Large intestine (tissue), 3 donors: ENCODE data around the gene ABHD12B. TPM values are rescaled to one million over a fixed set of nuclear protein-coding genes. Genes with fewer than 3 reads are reported as not detected.
"Not testable (repeated sequence)": the region's sequence is repeated elsewhere in the genome, so short reads cannot be mapped to it uniquely, and the experiment has no call there.

ENCODE experiments used
- DNase-seq, 2 donors: peaks; one replicate each; pipeline versions ENCODE4 v3.0.0 to v3.0.0-alpha.2; 2013
- H3K27ac ChIP-seq: one replicate; pipeline ENCODE4 v1.5.1; 2013; ENCODE audit warnings: low read length
- H3K27me3 ChIP-seq: 2 replicates; pipeline ENCODE4 v1.6.1; 2013; ENCODE audit warnings: low read length; ENCODE audit not compliant: control insufficient read depth, insufficient read depth
- H3K36me3 ChIP-seq: 2 replicates; pipeline ENCODE4 v1.6.1; 2013; ENCODE audit warnings: low read length; ENCODE audit not compliant: control insufficient read depth, insufficient read depth
- H3K4me1 ChIP-seq: one replicate; pipeline ENCODE4 v1.6.1; 2013; ENCODE audit warnings: low read length; ENCODE audit not compliant: control insufficient read depth, insufficient read depth
- H3K4me3 ChIP-seq: one replicate; pipeline ENCODE4 v1.5.1; 2013; ENCODE audit warnings: low read length
- H3K9me3 ChIP-seq: one replicate; pipeline ENCODE4 v1.6.1; 2013; ENCODE audit warnings: mild to moderate bottlenecking, low read depth, low read length, moderate library complexity; ENCODE audit not compliant: control insufficient read depth
- WGBS: methylation state at CpG from one replicate; pipeline ENCODE4 v1.1.5; 2013; ENCODE audit warnings: low lambda C conversion rate; ENCODE audit not compliant: insufficient coverage; 5-methylcytosine and 5-hydroxymethylcytosine counted together
- polyA plus RNA-seq: library from polyadenylated mRNA; unstranded; fragments of 120-200 nt; gene quantifications from one replicate; pipeline ENCODE4 v1.2.1, GENCODE V29; 2013

Gene ABHD12B
- polyA plus RNA-seq, 1 donor = 0.52 TPM

DNA sequence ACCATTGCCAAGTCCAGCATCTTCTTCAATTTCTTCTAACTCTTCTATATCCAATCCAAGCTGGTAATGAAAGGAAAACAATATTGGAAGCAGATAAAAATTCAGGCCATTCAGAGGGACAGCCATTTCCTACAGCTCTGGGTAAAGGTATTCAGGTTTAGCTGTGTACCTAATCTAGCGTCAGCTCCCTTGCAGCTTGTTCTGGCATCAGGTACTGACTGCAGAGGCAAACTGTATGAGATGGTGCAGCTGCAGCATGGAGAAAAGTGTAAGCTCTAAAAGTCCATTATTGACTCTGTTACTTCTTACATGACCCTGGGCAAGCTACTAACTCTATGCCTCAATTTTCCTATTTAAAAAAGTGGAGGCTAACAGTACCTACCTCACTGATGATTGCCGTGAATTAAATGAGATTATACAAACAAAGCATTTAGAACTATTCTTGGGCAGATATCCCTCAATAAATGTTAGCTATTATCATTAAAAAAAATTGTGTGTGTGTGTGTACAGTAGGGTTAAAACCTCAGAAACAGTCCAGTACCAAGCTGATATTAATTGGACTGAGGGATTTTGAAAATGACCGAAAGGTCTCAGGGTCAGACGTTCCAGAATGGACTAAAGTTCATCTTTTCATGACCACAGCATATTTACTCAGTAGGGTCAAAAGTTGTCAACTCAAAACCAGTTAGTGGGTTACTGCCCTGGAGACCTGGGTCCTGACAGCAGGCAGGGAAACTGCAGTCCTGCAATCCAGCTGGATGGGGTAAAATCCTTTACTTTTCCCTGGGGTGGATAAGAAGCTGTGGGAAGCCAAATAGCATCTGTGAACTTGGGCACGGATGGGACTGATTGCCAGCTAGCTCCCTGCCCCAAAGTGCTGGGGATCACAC is 63.5 kb downstream of the ABHD12B start:
- Histone ChIP-seq H3K36me3 (no peaks in the 10 kb centered on the region), H3K4me3 (no peak overlapping the region), H3K27me3 (no peaks in the 10 kb centered on the region), H3K9me3 (no peaks in the 10 kb centered on the region), H3K27ac (no peak overlapping the region), H3K4me1 (no peaks in the 10 kb centered on the region)
- DNase-seq = no peak
- 60% methylated on average over 2 of the region's 5 CpGs for WGBS

- no CpG with 5 or more reads among the region's 2 CpGs for WGBS
- Histone ChIP-seq H3K4me3 (no peak overlapping the region), H3K4me1 (no peaks in the 10 kb centered on the region), H3K27me3 (no peaks in the 10 kb centered on the region), H3K36me3 (no peaks in the 10 kb centered on the region), H3K9me3 (no peaks in the 10 kb centered on the region), H3K27ac (no peak overlapping the region)
- DNase-seq = no peak
These were observed 64.1 kb downstream of the ABHD12B start for GRCh38 chr14:50936016-50936340.

GRCh38 chr14:50936882-50937281 is 65.0 kb downstream of the ABHD12B start:
- DNase-seq = no peak
- Histone ChIP-seq H3K4me1 (no peaks in the 10 kb centered on the region), H3K36me3 (no peaks in the 10 kb centered on the region), H3K4me3 (no peak overlapping the region), H3K9me3 (no peaks in the 10 kb centered on the region), H3K27ac (no peak overlapping the region), H3K27me3 (peaks cover 3% of the 10 kb centered on the region)
- no CpG with 5 or more reads among the region's 2 CpGs for WGBS

DNA sequence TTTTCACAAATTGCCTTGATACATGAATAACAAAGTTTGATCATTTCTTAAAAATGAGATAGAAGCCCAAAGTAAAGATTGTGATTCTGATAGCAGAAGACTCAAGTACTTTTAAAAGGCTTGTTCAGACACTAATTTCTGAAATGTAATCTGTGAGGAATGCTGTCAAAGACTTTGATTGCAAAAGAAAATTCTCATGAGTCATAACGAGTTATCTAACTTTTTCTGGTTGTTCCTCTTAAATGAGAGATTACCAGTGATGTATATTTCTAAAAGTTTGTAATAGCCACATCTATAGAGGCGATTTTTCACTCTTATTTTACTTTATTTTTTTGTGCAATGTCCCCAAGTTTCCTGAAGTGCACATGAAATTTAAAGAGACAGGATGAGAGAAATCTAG is 65.5 kb downstream of the ABHD12B start:
- Histone ChIP-seq H3K4me1 (no peaks in the 10 kb centered on the region), H3K4me3 (no peak overlapping the region), H3K27ac (no peak overlapping the region)

DNA sequence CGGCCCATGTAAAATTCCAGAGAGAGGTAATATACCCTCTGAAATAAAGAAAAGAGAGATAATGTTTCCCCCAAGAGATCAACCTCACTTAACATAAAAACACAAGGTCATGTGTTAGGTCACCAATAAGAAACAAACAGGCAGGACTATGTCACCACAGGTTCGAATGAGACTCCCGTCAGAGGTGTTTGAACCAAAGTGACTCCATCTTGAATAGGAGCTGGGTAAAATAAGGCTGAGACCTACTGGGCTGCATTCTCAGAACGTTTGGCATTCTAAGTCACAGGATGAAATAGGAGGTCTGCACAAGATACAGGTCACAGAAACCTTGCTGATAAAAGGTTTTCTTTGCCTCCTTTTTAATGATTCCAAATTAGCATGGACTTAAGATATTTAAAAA is 65.9 kb downstream of the ABHD12B start:
- DNase-seq = no peak
- Histone ChIP-seq H3K4me3 (no peak overlapping the region), H3K27ac (no peak overlapping the region), H3K27me3 (peaks cover 3% of the 10 kb centered on the region), H3K4me1 (no peaks in the 10 kb centered on the region), H3K9me3 (no peaks in the 10 kb centered on the region), H3K36me3 (no peaks in the 10 kb centered on the region)
- WGBS = 100% methylated on average over 1 of the region's 4 CpGs

More for the DNA sequence above, 65.5 kb downstream of the ABHD12B start:
- Histone ChIP-seq H3K27me3 (peaks cover 3% of the 10 kb centered on the region), H3K36me3 (no peaks in the 10 kb centered on the region), H3K9me3 (no peaks in the 10 kb centered on the region)
- no peak for DNase-seq
- WGBS = 94% methylated on average over 2 of the region's 2 CpGs

- DNase-seq = no peak
- no peak overlapping the region for H3K27ac ChIP-seq
- H3K4me1 ChIP-seq = no peaks in the 10 kb centered on the region
- H3K27me3 ChIP-seq = peaks cover 18% of the 10 kb centered on the region
- no peaks in the 10 kb centered on the region for H3K9me3 ChIP-seq
- H3K36me3 ChIP-seq = no peaks in the 10 kb centered on the region
- no peak overlapping the region for H3K4me3 ChIP-seq
- 67% methylated on average over 3 of the region's 6 CpGs for WGBS
These were observed 69.3 kb downstream of the ABHD12B start for GRCh38 chr14:50941151-50941550.

DNA sequence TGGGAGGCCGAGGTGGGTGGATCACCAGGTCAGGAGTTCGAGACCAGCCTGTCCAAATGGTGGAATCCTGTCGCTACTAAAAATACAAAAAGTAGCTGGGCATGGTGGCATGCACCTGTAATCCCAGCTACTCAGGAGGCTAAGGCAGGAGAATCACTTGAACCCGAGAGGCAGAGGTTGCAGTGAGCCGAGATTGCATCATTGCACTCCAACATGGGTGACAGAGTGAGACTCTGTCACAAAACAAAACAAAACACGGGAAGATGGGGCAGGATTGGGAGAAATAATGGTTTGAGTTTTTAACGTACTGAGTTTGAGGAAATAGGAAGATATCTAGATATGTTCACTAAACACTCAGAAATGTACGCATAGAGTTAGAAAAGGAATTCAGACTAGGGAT is 69.8 kb downstream of the ABHD12B start:
- not testable (repeated sequence) for H3K4me3 ChIP-seq, H3K36me3 ChIP-seq, H3K27ac ChIP-seq, DNase-seq, H3K4me1 ChIP-seq, H3K9me3 ChIP-seq
- 94% methylated on average over 3 of the region's 8 CpGs for WGBS
- peaks cover 18% of the 10 kb centered on the region for H3K27me3 ChIP-seq

DNA sequence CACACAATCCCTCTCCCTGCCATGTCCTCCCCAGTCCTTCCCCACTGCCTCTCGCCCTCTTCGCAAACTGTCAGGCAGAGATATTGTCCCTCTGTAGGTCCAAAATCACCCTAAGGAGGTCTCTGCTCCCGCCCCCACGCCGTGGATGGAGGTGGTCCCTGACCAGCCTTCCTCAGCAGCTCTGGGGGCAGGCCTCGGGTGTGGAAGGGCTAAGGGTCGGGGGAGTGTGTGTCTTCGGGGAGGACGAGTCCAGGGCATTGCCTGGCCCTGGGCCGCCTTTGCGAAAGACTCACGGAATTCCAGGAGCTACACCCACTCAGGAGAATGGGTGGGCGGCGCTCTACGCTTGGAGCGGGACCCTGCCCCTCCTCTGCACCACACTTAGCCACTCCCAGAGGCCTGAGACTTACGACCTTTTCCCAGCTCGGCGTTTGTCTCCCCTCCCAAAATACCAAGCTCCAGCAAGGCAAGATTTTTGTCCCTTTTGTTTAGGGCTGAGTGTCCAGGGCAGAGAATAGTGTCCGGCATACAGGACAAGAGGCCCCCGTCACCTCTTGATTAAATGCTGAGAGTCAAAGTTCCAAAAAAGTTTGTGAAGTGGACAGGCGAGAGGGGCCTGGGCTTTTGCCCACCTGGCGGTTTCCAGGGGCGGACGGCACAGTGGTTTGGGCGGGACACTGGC is 71.5 kb downstream of the ABHD12B start:
- Histone ChIP-seq H3K4me1 (no peaks in the 10 kb centered on the region), H3K27ac (no peak overlapping the region), H3K9me3 (no peaks in the 10 kb centered on the region), H3K27me3 (peaks cover 18% of the 10 kb centered on the region), H3K4me3 (peak overlapping the region; percentile 55), H3K36me3 (no peaks in the 10 kb centered on the region)
- DNase-seq = peak in 1 of 2 donors; percentile 18
- WGBS = no CpG with 5 or more reads among the region's 26 CpGs

DNA sequence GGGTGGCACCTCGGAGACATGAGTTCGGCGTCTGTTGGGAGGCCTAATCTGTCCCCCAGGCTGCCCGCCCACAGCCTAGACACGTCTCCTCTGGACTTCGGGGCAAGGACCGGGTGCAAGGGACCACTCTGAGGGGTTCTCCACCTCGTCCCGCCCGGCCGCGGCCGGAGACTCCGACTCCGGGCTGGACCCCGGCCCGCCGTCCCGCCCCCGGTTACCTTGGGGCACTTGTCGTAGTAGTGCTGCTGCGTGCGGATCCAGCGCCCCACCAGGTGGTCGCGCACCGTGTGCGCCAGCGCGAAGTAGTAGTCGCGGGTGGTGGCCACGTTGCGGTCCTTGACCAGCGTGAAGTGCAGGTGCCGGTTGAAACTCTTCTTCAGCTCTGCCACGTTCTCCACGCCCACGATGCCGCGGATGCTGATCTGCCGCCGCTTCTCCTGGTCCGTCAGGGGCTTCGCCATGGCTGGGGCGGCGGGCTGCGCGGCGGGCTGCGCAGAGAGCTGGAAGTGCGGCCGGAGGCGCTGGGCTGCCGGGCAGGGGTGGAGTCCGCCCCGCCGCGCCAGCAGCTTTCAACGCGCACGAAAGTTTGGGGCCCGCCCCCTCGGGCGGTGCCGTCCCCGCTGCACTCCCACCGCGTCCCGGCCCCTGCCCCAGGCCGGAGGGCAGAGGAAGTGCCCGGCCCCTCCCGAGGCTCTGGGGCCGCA is 72.2 kb downstream of the ABHD12B start, which contains the start of gene PYGL:
TSS of gene PYGL (minus strand) at position 541 of the 704 bp plus-strand sequence. CDS start at position 461, 80 bp downstream.
- no CpG with 5 or more reads among the region's 74 CpGs for WGBS
- no peaks in the 10 kb centered on the region for H3K9me3 ChIP-seq
- no peaks in the 10 kb centered on the region for H3K36me3 ChIP-seq
- no peak within 1 kb of the TSS for H3K27ac ChIP-seq
- DNase-seq = peak in 1 of 2 donors; percentile 46
- H3K27me3 ChIP-seq = peaks cover 18% of the 10 kb centered on the region
- peak within 1 kb of the TSS; percentile 55 for H3K4me3 ChIP-seq
- no peaks in the 10 kb centered on the region for H3K4me1 ChIP-seq

GRCh38 chr14:50944647-50945413 is 73.0 kb downstream of the ABHD12B start:
- Histone ChIP-seq H3K9me3 (no peaks in the 10 kb centered on the region), H3K4me3 (peak overlapping the region; percentile 55), H3K36me3 (no peaks in the 10 kb centered on the region), H3K4me1 (no peaks in the 10 kb centered on the region), H3K27me3 (peaks cover 18% of the 10 kb centered on the region), H3K27ac (no peak overlapping the region)
- no CpG with 5 or more reads among the region's 29 CpGs for WGBS
- DNase-seq = peak in 1 of 2 donors; percentile 57
